ENCODE measurements around the gene RUNX2. TPM values are rescaled to one million over a fixed set of nuclear protein-coding genes. Genes with fewer than 3 reads are reported as not detected.

The RUNX2 gene
- total and polyA plus RNA-seq, 2 donors from 2014 or later, result 2.3 to 4.7 TPM

DNA sequence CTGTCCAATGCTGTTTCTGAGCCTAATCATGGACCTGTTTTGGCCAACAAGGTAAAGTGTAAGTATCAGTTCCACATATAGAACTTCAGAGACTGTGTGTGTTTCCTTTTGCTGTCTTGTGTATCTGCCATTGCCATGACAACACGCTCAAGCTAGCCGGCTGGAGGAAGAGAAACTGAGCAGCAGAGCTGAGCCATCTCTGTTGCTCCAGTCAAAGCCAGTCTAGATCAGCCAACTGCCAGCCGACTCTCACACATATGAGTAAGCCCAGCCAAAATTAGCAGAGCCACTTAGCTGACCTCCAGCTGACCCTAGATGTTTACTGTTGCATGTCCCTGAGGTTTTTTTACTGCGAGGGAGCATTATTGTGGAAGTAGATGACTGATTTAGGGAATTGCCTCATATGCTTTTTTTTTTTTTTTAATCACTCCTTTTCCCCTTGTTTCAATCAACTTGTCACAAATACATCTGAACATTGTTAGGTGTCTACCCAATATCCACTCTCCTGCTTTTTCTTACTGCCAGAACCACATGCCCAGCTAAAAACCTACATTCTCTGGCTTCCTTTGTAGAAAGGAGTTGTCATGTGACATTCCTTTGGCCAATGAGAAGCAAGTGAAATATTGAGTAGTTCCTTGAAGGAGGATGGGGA lies 353.9 kb downstream of the RUNX2 start:
- intact Hi-C loops (cut with DNase I), result no loop called here
- H3K36me3 ChIP-seq (ENCODE audit: control insufficient read depth in 2 of 3, insufficient read depth in 3 of 3, low read length in 3 of 3), result no peaks in the 10 kb centered on the region
- H3K9ac ChIP-seq (ENCODE audit: low read length in 3 of 3), result no peak overlapping the region
- no peaks in the 10 kb centered on the region for H3K27me3 ChIP-seq (ENCODE audit: control insufficient read depth, insufficient read depth, low read length)
- H3K4me1 ChIP-seq (ENCODE audit: control insufficient read depth in 2 of 3, insufficient read depth in 2 of 3, low read depth in 1 of 3, low read length in 3 of 3), result peaks cover 0 to 9% (median 6%) of the 10 kb centered on the region in 3 donors
- DNase-seq (no peak), FAIRE-seq (no peak)
- TF ChIP-seq, protein P1, sequence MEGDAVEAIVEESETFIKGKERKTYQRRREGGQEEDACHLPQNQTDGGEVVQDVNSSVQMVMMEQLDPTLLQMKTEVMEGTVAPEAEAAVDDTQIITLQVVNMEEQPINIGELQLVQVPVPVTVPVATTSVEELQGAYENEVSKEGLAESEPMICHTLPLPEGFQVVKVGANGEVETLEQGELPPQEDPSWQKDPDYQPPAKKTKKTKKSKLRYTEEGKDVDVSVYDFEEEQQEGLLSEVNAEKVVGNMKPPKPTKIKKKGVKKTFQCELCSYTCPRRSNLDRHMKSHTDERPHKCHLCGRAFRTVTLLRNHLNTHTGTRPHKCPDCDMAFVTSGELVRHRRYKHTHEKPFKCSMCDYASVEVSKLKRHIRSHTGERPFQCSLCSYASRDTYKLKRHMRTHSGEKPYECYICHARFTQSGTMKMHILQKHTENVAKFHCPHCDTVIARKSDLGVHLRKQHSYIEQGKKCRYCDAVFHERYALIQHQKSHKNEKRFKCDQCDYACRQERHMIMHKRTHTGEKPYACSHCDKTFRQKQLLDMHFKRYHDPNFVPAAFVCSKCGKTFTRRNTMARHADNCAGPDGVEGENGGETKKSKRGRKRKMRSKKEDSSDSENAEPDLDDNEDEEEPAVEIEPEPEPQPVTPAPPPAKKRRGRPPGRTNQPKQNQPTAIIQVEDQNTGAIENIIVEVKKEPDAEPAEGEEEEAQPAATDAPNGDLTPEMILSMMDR (IDR thresholded peaks at IDR 0.05; ENCODE audit: borderline replicate concordance, extremely low read depth, insufficient read depth), result no peak
- H3K9me3 ChIP-seq (ENCODE audit: control insufficient read depth in 2 of 3, insufficient read depth in 1 of 3, low read length in 3 of 3), result peaks cover 0 to 9% (median 0%) of the 10 kb centered on the region in 3 donors
- H3K4me3 ChIP-seq (ENCODE audit: low read length in 3 of 3), result no peak overlapping the region
- H3K27ac ChIP-seq (ENCODE audit: low read depth in 2 of 2, low read length in 2 of 2), result no peak overlapping the region

DNA sequence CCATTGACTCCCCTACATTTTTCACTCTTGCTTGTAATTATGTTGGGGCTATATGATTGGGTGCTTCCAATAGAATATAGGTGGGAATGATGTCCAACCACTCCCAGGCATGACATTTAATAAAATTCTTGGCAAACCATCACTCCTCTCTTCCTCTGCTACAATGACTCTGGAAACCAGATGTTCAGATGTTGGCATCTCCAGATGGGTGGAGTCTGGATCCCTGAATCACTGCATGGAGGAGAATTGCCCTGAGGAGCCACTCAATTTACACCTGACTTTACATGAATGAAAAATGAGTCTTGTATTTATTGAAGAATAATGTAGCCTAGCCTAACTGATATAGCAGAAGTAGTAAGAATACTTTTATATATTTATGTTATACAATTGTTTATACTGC lies 356.3 kb downstream of the RUNX2 start:
- intact Hi-C loops (cut with DNase I), result no loop called here
- Histone ChIP-seq H3K4me3 (ENCODE audit: low read length in 3 of 3) (no peak overlapping the region), H3K9ac (ENCODE audit: low read length in 3 of 3) (no peak overlapping the region), H3K27ac (ENCODE audit: low read depth in 2 of 2, low read length in 2 of 2) (no peak overlapping the region), H3K4me1 (ENCODE audit: control insufficient read depth in 2 of 3, insufficient read depth in 2 of 3, low read depth in 1 of 3, low read length in 3 of 3) (no peaks in the 10 kb centered on the region), H3K36me3 (ENCODE audit: control insufficient read depth in 2 of 3, insufficient read depth in 3 of 3, low read length in 3 of 3) (no peaks in the 10 kb centered on the region), H3K27me3 (ENCODE audit: control insufficient read depth, insufficient read depth, low read length) (no peaks in the 10 kb centered on the region), H3K9me3 (ENCODE audit: control insufficient read depth in 2 of 3, insufficient read depth in 1 of 3, low read length in 3 of 3) (peaks cover 0 to 9% (median 0%) of the 10 kb centered on the region in 3 donors)
- TF ChIP-seq, protein P1 (IDR thresholded peaks at IDR 0.05; ENCODE audit: borderline replicate concordance, extremely low read depth, insufficient read depth), result no peak
- FAIRE-seq (no peak), DNase-seq (no peak)

DNA sequence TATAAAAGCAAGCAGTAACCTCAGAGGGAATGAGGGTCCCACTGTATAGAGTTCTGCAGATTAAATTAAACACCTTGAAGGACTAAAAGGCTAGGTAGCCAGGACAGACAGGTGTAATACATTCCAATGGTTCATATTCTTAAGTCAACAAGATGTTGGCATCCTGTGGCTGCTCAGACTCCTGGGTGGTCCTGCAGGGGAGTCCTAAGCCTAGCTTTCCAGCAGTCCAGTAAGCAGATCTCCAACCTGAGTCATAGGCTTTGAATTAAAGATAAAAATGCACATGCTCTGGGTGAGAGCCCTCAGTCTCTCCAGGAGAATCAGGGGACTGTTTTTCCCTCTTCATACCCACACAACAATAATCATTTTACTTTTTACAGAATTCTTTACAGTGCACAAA lies 356.9 kb downstream of the RUNX2 start:
- Histone ChIP-seq H3K4me3 (ENCODE audit: low read length in 3 of 3) (no peak overlapping the region), H3K27me3 (ENCODE audit: control insufficient read depth, insufficient read depth, low read length) (no peaks in the 10 kb centered on the region), H3K36me3 (ENCODE audit: control insufficient read depth in 2 of 3, insufficient read depth in 3 of 3, low read length in 3 of 3) (no peaks in the 10 kb centered on the region), H3K9ac (ENCODE audit: low read length in 3 of 3) (no peak overlapping the region), H3K4me1 (ENCODE audit: control insufficient read depth in 2 of 3, insufficient read depth in 2 of 3, low read depth in 1 of 3, low read length in 3 of 3) (no peaks in the 10 kb centered on the region), H3K9me3 (ENCODE audit: control insufficient read depth in 2 of 3, insufficient read depth in 1 of 3, low read length in 3 of 3) (peaks cover 0 to 9% (median 0%) of the 10 kb centered on the region in 3 donors), H3K27ac (ENCODE audit: low read depth in 2 of 2, low read length in 2 of 2) (no peak overlapping the region)
- TF ChIP-seq, protein P1 (IDR thresholded peaks at IDR 0.05; ENCODE audit: borderline replicate concordance, extremely low read depth, insufficient read depth), result no peak
- no peak for FAIRE-seq
- peak in 1 of 5 donors; percentile 22 for DNase-seq
- intact Hi-C loops (cut with DNase I), result no loop called here
